NB4 (cell line): ENCODE results near the gene SHANK2.

ENCODE experiments used
- DNase-seq: peaks from one replicate; pipeline ENCODE4 v3.0.0; 2010; ENCODE audit warnings: low read depth
- H3K4me3 ChIP-seq: one replicate; pipeline ENCODE4 v1.5.1; 2011; ENCODE audit warnings: mild to moderate bottlenecking, low read depth, low read length, moderate library complexity
- MYC ChIP-seq: IDR thresholded peaks from 2 replicates; pipeline ENCODE4 v1.6.1; 2011; ENCODE audit warnings: low read depth, low read length
- POLR2A ChIP-seq: IDR thresholded peaks from 2 replicates; pipeline ENCODE4 v1.6.1; 2011; ENCODE audit warnings: mild to moderate bottlenecking; ENCODE audit not compliant: insufficient read length; ENCODE audit errors: extremely low read depth
- TF ChIP-seq, protein P1 (sequence below): IDR thresholded peaks from 2 replicates; pipeline ENCODE4 v1.6.1; 2011; ENCODE audit warnings: low read depth, low read length
- TF ChIP-seq, protein P2 (sequence below): IDR thresholded peaks from one replicate; pipeline ENCODE4 v1.5.1; 2012; ENCODE audit warnings: low read depth, low read length

SHANK2 gene

DNA sequence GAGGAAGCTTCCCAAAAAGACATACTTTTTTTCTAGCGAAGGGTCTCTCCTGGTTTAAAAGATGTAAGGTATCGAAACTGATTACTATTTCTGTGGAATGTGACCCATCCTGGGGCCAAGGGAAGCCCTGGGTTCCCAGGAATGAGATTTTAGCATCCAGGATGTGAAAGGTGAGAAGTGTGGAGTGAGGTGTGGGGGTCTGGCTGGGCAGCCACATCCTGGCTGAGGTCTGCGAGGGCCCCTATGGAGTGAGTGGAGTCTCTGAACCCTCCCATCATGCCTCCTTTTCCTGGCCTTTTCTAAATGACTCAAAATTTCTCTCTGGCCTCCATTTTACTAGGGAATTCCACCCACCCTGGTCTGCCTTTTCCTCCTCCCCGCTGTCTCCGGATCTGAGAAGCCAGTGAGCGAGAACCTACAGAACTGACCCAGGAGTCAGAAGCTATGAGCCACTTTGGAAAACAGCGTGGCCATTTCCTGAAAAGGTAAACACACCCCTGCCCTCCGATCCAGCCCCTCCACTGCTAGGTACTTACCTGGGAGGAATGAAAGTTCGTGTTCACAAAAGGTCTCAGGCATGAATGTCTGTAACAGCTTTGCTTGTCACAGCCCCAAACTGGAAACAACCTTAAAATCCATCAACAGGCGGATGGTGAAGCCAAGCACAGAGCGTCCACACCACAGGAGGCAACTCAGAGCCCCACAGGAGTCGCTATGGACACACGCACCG lies 27.7 kb upstream of the SHANK2 start:
- no peak overlapping the region for H3K4me3 ChIP-seq
- TF ChIP-seq, protein P1, sequence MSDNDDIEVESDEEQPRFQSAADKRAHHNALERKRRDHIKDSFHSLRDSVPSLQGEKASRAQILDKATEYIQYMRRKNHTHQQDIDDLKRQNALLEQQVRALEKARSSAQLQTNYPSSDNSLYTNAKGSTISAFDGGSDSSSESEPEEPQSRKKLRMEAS: no peak
- TF ChIP-seq POLR2A (no peak), MYC (no peak)
- TF ChIP-seq, protein P2, sequence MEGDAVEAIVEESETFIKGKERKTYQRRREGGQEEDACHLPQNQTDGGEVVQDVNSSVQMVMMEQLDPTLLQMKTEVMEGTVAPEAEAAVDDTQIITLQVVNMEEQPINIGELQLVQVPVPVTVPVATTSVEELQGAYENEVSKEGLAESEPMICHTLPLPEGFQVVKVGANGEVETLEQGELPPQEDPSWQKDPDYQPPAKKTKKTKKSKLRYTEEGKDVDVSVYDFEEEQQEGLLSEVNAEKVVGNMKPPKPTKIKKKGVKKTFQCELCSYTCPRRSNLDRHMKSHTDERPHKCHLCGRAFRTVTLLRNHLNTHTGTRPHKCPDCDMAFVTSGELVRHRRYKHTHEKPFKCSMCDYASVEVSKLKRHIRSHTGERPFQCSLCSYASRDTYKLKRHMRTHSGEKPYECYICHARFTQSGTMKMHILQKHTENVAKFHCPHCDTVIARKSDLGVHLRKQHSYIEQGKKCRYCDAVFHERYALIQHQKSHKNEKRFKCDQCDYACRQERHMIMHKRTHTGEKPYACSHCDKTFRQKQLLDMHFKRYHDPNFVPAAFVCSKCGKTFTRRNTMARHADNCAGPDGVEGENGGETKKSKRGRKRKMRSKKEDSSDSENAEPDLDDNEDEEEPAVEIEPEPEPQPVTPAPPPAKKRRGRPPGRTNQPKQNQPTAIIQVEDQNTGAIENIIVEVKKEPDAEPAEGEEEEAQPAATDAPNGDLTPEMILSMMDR: no peak
- DNase-seq: no peak

DNA sequence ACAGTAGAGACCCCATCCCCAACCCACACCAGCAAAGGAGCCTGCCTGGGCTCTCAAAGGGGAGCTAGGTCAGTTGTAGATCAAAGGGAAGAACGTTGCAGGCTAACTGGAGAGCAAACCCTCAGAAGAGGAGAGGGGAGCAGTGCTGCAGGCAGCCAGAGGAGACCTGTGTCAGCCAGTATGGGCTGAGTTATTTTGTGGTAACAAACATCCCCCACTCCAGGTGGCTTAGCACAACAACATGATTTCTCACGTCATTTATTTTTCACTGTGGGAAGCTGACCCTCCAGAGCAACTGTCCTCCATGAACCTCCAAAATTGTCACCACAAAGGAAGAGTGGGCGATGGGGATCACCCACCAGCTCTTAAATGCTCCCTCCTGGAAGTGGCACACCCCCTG lies 19.8 kb upstream of the SHANK2 start:
- no peak for DNase-seq
- no peak overlapping the region for H3K4me3 ChIP-seq
- no peak for TF ChIP-seq MYC
- TF ChIP-seq, protein P2: no peak
- TF ChIP-seq POLR2A: no peak
- TF ChIP-seq, protein P1: no peak

DNA sequence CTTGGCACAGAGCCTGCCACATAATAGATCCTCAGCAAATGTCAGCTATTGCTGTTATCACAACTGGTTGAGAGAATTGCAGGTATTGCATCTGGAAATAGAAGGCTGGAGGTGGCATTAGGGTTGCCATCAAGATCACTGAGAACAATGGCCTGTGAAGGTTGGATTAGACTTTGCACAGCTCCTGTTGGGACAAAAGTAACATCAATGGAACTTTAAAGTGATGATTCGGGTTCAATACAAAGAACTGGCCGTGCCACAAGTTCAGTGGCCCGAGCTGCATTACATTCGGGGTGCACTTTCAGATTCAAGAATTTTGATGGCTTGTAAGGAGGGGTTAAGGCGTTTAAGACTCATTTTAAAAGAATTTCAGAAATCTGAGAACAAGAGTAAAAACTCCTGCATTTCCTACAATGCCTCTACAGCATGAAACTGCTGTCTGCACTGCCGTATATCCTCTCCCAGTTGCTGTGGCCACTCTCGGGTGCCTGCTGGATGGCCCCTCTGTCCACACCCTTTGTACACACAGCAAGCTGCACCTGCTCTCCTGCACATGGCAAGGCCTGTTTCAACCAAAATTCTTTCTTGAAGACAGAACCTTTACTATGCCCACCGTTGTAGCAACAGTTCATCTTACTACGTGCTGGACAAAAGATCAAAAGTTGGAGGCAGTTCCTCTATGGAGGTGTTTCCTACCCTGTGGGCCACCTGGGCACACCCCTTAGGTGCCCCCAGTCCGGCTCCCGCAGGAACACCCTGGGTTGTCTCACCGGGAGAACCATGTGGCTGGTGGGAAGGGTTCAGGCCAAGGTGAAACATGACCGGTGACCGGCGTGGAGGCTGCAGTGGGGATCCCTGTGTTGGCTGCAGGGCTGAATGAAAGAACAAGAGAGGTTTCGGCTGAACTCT lies 17.5 kb upstream of the SHANK2 start:
- no peak overlapping the region for H3K4me3 ChIP-seq
- DNase-seq: no peak
- no peak for TF ChIP-seq POLR2A
- TF ChIP-seq, protein P1: no peak
- no peak for TF ChIP-seq MYC
- TF ChIP-seq, protein P2: no peak

DNA sequence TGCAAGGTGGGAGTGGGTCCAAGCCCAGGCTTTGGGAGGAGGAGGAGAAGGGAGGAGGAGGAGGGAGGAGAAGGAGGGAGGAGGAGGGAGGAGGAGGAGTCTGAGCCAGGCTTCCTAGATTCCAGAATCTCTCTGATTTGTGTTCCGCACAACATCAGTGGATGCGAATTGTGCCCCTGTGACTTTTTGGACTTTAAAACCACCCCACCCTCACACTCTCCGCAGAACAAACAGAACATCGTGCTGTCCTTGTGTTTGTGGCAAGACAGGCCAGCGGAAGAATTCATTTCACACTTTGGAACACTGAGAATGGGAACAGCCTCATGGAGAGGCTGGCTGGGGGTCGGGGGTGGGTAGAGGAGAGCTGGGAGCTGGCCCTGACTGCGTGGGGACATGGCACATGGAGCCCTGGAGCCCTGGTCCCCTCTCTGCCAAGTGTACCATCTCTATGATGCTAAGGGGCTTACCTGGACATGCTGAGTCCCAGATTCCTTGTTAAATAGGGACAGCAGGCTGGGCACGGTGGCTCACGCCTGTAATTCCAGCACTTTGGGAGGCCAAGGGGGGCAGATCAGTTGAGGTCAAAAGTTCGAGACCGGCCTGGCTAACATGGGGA lies 16.4 kb upstream of the SHANK2 start:
- H3K4me3 ChIP-seq: no peak overlapping the region
- TF ChIP-seq MYC: no peak
- TF ChIP-seq POLR2A: no peak
- TF ChIP-seq, protein P1: no peak
- TF ChIP-seq, protein P2: no peak
- no peak for DNase-seq

DNA sequence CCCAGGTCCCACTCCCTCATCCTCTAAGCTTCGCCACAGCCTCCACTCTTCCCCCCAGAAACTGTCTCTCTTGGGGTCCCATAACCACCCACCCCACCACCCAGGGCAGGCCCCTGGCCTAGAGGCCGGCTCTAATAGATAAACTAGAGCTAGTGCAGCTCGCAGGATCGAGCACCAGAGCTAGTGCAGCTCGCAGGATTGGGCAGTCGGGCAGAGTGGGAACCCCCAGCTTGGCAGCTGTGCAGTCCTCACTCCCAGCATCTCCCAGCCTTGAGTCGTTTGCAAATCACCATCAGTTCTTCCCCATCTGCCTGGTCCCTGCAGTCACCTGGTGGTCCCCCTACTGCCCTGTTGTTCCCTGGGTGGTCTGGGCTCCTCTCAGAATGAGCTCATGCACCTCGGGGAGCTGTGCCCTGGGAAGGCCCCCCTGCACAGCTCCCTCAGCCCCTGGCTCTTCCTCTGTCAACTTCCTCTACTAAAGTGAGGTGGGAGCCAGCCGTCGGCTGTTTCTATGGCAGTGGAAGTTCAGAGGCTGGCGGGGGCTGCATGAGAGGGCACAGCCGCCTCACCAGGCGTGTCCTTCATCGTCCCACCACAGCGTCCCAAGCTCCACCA lies 15.5 kb upstream of the SHANK2 start:
- H3K4me3 ChIP-seq: no peak overlapping the region
- DNase-seq: no peak
- TF ChIP-seq POLR2A (no peak), MYC (no peak)
- TF ChIP-seq, protein P1: no peak
- TF ChIP-seq, protein P2: no peak
